HG03095 (cell line): Measurements from ENCODE around the gene RBPMS2.
A peak's percentile ranks its signal among the peaks of the same experiment; 100 is the strongest.
"Not testable (repeated sequence)": the region's sequence is repeated elsewhere in the genome, so short reads cannot be mapped to it uniquely, and the experiment has no call there.

Source experiments
- ATAC-seq: cut with Tn5 transposase; IDR thresholded peaks from one replicate; pipeline ENCODE4 v1.9.1; 2021; ENCODE audit warnings: moderate library complexity; ENCODE audit not compliant: unreplicated experiment

RBPMS2 gene

DNA sequence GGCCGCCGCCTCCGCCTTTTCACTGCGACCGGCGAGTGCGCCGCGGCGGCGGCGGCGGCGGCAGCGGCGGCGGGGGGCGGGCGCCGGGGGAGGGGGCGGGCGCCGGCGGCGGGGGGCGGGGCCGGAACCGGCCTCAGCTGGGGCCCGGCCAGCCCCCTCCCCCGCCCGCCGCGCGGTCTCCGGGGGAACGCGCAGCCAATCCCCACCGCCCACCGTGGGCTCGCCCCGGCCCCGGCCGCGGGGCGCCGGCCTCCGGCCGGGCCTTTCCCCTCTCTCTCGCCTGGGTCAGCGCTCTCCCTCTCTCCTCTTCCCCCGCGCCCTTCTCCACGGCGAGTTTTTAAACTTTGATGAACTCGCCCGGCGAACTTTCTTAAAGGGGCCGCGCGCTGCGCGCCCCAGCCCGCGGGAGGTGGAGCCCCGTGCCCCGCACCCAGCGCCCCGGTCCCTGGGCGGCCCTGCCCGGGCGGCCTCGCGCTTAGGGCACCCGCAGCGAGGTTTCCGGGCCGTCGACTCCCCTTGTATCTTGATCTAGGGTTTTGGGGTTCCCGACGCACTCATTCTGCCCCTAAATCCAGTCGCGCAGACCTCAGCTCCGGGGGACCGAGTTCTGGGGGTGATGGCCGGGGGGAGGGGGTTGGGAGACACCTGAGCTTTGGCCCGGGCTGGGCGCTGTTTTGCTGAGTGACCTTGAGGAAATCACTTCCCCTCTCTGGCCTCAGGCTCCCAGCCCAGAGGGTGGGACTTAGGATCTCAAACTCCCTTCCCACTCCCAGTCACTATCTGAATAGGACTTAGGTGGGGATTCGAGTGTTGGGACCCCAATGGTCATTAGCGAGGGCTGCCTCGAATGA lies at the start of gene RBPMS2:
Gene RBPMS2 (minus strand): TSS at position 39 of the 851 bp plus-strand sequence. CDS start 270 bp downstream, outside the sequence.
- ATAC-seq: no peak

DNA sequence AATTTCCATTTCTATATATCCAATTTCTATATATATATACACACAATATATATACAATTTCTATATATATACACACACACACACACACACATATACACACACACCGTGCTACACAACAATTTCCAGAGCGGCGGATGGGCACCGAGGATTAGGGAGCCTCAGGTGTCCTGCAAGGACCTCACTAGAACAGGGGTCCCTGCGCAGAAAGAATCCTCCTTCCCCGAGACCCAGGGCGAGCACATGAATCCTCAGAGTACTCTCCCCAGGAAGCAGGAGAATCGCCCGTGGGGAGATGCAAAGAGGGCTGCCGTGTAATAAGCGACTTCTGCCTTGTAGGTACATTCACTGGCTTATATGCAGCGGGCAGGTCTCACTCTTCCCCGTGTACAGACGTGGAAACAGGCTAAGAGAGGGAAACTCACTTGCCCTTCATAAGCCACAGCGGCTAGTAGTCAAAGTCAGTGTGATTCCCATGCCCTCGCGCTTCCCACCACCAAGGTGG lies 49.6 kb upstream of the RBPMS2 start:
- peak; percentile 3 for ATAC-seq

DNA sequence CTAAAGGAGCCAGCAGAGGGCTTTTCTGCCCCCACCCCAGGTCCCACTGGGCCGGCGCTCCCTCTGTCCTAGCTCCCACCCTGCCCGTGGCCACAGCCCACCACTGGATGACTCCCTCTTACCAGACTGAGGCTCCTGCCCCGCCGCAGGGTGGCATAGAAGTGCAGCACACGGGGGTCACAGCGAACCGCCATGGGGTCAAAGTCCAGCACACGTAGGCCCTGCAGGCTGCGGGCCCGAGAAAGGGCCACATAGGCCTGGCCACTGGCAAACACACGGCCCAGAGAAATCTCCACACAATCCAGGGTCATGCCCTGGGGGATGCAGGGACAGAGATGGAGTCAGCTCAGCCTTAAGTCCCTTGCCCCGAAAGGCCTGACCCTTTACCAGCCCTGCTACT lies 41.1 kb upstream of the RBPMS2 start:
- no peak for ATAC-seq

DNA sequence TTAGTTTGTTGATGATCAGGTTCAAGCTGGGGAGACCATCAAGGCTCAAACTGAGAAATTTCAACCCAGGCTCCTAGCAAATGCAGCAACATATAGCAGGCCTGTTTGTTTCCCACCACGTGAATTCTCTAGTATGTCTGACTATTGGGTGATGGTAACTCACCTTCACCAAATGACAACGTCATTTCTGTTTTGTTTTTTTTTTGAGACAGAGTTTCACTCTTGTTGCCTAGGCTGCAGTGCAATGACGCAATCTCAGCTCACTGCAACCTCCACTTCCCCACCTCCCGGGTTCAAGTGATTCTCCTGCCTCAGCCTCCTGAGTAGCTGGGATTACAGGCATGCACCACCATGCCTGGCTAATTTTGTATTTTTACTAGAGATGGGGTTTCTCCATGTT lies 39.6 kb upstream of the RBPMS2 start:
- ATAC-seq: not testable (repeated sequence)

DNA sequence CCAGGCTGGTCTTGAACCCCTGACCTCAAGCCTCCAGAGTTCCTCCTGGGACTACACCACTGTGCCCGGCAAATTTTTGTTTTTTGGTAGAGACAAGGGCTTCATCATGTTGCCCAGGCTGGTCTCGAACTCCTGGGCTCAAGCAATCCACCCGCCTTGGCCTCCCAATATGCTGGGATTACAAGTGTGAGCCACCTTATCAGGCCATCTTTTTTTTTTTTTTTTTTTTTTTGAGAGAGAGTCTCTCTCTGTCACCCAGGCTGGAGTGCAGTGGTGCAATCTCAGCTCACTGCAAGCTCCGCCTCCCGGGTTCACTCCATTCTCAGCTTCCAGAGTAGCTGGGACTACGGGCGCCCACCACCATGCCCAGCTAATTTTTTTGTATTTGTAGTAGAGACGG lies 38.9 kb upstream of the RBPMS2 start:
- ATAC-seq: not testable (repeated sequence)

DNA sequence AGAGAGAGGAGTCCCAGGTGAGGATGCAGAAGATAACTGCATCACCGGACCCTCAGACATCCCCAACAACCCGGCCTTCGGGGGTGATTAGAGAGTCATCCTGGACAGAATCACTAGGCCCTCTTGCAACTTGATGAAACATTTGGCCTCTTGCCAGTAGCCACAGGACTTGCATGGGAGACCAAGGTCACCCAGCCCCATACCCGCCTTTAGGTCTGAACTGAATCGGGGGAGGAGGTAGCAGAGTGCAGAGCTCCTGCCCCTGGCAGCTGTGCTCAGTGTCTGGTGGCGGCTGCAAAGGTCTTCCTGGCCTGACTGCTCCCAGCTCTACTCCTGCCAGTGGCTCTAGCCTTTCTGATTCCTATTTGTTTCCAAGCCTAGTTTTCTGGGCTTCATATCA lies 37.7 kb upstream of the RBPMS2 start:
- no peak for ATAC-seq

DNA sequence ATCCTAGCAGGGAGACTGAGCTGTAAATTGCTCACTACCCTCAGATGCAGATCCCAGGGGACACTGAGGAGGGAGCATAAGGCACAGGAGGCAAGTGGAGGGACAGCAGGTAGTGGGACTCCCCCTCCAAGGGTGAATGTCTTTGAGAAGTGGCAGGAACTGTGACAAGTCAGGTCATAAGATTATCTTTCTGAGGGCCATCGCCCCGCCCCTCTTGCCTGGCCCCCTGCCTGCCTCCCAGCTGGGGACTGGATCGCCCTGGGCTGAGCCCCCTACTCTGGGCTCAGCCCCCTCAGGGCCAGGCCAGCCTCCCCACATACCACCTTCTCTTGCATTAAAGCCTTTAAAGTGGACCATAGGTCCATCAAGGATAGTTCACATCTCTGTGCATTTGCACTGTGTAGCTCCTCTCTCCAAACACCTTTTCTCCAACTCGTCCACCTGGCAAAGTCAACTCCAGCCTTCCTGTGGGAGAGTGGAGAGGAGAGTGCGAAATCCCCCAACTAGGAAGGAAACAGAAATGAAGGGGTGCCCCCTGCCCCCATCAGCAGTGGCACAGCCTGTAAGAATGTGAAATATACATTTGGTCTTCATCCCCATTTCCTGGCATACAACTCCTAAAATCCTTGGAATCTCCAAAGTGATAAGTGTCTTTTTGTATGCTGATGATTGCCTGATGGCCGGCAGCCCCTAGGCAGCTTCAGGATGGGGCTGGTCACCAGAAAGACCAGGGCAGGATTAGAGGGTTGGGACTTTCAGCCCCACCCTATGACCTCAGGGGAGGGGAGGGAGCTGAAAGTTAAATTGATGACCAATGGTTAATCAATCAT lies 35.3 kb upstream of the RBPMS2 start:
- no peak for ATAC-seq

DNA sequence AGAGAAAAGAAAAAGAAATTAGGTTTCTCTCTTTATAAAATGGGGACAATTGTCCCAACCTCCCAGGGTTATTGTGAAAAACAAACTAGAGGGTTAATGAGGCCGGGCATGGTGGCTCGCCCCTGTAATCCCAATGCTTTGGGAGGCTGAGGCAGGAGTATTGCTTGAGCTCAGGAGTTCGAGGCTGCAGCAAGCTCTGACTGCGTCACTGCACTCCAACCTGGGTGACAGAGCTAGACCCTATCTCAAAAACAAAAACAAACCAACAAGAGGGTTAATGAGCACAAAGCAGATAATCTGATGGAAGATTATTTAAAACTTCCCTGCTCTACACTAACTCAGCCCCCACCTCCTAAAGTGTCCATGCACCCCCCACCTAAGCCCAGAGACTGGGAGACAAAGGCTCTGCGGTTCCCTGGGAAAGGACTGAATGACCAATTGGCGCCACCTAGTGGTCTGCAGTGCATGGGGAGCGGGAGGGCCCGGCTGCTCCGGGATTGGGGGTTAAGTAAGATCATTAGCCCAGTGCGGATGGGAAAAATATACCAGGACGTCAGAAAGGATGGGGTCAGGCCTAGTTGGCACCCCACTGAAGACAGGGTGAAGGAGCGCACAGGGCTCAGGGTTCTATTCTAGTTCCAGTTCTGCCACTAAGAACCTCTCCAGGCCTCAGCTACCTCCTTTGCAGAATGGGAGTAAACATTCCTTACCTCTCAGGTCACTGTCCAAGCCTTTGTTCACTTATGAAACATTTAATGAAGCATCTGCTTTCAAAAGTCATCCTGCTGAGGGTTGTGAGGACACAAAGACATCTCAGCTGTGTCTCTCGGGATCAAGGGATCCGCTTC lies 34.5 kb upstream of the RBPMS2 start:
- no peak for ATAC-seq

DNA sequence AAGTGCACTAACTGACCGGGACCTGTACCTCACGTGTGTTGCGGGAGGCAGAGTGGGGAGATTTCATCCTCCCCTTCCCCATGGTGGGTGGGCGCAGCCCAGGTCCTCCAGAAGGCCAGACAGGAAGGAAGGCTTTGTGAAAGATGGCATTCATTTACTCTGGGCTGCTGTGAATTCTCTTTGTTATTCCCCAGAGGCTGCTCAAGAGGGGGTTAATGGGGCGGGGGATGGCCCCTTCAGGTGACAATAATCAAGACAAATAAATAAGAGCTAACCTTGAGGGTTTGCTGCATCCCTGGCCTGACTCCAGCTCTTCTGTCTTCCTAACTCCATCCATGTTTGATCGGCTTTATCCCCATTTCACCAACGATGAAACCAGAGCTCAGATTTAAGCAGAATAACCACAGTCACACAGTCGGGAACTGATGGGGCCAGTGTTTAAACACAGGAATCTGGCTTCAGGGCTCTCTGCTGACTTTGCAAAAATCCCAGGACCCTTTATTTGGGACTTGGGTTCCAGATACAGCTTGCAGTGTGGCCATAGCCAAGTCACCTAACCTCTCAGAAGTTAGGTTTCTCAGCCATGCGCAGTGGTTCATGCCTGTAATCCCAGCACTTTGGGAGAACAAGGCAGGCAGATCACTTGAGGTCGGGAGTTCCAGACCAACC lies 33.5 kb upstream of the RBPMS2 start:
- no peak for ATAC-seq

DNA sequence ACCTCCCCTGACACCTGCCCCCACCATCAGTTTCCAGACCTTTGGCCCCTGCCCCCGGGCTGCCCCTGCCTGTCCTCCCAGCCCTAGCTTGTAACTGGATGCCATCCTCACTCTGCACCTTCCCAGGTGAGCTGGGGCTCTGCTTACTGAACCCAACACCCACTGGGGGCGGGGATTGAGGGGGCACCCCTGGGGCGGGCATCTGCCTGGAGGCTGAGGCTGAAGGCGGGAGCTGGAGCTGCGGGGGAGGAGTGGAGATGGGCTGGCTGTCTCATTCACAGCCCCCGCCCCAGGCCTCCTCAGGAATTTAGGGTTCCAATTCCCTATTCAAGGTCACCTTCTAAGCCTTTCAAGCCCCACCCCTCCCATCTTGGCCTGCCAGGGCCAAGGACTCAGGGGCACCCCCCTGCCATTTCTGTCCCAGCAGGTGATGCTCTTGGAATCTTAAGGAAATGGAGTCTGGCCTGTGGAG lies 32.4 kb upstream of the RBPMS2 start:
- no peak for ATAC-seq

DNA sequence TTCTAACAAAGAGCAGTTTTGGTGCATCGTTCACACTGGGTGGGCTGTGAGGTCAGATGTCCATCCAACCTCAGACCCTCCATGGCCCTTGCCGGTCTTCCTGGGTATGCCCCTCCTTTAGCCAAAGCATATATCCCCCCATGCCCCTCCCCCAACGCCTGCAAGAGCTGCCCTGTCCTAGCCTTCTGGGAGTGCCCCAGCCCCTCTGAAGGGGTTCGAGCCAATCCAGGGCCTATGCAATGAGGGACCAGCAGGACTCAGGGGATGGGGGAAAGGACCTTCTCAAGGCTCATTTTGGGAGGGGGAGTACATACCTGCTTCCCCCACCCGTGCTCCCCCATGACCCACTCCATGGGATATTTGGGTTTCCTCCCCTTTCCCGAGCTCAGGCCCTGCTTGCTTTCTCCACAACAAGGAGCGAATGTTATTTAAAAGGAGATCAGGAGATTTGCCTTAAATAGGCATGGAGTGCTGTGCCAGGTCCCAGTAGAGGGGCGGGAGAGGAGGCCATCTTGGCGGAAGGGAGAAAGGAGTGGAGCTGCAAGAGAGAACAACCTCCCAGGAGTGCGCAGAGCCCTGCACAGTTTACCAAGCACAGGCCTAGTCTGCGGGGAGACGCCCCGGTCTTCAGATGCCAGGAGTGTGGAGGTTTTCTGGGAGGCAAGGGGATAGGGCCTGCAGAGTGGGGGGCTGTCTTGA lies 31.8 kb upstream of the RBPMS2 start:
- no peak for ATAC-seq

DNA sequence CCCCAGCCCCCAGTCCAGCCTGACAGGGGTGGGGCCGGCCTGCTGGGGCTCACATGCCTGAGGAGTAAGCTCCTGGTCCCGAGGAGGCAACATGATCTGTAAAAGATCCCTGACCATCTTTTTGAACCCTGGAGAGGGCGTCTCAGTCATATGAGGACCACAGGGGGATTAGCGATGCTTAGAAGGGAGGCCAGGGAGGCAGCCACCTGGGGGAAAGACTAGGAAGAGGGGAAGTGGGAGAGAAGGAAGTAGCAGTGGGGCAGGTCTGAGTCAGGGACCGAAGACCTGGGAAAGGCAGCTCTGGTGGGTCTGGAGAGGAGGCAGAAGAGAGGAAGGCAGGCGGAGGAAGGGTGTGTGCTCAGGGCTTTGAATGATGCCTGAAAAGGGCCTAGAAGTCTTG lies 31.1 kb upstream of the RBPMS2 start:
- ATAC-seq: no peak

DNA sequence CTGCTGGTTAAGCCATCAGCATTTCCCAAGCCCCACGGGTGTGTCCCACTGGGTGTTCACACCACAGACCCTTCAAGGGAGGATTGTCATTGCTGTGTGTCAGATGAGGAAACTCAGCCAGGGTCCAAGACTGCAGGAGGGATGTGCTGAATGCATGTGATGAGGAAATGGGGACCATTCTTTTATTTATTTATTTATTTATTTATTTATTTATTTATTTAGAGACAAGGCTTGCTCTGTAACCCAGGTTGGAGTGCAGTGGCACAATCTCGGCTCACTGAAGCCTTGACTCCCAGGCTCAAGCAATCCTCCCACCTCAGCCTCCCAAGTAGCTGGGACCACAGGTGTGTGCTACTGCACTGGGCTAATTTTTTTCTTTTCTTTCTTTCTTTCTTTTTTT lies 29.2 kb upstream of the RBPMS2 start:
- no peak for ATAC-seq

DNA sequence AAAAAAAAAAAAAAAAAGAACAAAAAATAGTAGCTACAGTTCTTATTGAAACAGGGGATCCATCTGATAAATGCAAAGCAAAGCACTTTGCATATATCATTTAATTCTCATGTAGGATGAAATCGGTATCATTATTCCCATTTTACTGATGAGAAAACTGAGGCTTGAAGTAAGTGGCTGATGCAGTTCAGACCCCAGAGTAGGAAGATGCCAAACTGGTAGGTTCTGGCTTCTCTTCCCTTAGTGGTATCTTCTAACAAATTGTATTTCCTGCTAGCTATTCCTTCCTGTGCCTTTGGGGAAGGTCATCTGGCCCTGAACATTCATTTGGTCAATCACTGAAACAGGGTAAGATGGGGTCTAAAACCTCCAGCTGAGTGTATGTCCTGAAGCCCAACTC lies 28.1 kb upstream of the RBPMS2 start:
- no peak for ATAC-seq

DNA sequence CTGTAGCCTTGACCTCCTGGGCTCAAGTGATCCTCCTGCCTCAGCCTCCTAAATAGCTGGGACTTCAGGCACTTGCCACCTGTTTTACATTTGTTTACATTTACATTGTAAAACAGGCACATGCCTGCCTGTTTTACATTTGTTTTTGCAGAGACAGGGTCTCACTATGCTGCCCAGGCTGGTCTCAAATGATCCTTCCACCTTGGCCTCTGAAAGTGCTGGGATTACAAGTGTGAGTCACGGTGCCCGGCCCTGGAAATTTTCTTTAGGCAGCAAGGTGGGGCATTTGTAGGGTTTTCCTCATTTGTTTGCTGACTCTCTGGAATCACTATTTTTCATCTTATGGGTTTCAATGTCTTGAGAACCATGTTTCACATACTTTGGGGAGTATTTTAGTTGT lies 25.1 kb upstream of the RBPMS2 start:
- ATAC-seq: no peak

DNA sequence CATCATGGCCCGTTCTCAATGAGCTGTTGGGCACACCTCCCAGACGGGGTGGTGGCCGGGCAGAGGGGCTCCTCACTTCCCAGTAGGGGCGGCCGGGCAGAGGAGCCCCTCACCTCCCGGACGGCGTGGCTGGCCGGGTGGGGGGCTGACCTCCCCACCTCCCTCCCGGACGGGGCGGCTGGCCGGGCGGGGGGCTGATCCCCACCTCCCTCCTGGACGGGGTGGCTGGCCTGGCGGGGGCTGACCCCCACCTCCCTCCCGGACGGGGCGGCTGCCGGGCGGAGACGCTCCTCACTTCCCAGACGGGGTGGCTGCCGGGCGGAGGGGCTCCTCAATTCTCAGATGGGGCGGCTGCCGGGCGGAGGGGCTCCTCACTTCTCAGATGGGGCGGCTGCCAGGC lies 23.5 kb upstream of the RBPMS2 start:
- ATAC-seq: not testable (repeated sequence)

DNA sequence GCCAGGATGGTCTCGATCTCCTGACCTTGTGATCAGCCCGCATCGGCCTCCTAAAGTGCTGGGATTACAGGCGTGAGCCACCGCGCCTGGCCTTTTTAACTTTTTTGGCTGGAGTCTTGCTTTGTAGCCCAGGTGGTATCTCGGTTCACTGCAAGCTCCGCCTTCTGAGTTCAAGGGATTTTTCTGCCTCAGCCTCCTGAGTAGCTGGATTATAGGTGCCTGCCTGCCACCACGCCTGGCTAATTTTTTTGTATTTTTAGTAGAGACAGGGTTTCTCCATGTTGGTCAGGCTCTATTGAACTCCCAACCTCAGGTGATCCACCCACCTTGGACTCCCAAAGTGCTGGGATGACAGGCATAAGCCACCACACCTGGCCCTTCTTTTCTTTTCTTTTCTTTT lies 20.5 kb upstream of the RBPMS2 start:
- ATAC-seq: not testable (repeated sequence)

DNA sequence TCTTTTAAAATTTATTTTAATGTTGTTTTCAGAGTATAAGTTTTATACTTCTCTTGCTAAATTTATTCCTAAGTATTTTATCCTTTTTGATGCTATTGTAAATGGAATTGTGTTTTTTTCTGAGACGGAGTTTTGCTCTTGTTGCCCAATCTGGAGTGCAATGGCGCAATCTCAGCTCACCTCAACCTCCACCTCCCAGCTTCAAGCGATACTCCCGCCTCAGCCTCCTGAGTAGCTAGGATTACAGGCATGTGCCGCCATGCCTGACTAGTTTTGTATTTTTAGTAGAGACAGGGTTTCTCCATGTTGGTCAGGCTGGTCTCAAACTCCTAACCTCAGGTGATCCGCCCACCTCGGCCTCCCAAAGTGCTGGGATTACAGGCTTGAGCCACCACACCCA lies 19.9 kb upstream of the RBPMS2 start:
- ATAC-seq: not testable (repeated sequence)

DNA sequence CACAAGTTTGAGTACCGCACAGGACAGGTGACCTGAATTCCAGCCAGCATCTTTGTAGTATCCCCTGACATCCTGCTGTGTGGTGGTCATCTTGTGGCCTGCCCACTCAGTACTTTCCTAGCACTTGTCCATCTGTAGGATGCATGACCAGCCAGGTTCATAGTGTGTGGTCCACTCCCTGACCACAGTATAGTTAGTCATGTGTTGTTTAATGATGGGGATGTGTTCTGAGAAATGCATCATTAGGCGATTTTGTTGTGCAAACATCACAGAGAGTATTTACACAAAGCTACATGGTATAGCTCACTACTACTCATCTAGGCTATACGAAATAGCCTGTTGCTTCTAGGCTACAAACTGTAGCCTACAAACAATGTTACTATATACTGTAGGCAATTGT lies 16.9 kb upstream of the RBPMS2 start:
- no peak for ATAC-seq

DNA sequence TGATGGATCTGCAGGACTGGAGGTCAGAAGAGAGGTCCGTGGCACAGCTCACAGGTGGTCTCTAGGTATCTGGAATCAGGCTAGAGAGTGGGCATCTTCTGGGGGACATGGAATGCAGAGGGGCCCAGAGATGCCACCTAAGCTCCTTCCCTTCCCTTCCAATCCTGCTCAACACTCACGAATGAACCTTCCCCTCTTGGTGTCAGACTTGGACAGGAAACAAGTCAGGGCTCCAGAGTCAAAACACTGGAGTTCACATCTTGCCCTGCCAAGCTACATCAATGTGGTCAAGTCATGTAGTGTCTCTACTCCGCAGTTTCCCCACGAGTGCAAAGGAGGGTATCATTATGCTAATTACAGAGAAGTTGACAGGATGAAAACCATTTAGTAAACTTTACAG lies 16.0 kb upstream of the RBPMS2 start:
- no peak for ATAC-seq
